Islet of Langerhans (tissue), 1 donor: ENCODE measurements around the gene TNIK.
A peak's percentile ranks its signal among the peaks of the same experiment; 100 is the strongest.

Source experiments
- FAIRE-seq: peaks from one replicate; lab custom pipeline; 2011; peaks lifted over from hg19 to GRCh38; lab: Jason Lieb, UNC

The TNIK gene

DNA sequence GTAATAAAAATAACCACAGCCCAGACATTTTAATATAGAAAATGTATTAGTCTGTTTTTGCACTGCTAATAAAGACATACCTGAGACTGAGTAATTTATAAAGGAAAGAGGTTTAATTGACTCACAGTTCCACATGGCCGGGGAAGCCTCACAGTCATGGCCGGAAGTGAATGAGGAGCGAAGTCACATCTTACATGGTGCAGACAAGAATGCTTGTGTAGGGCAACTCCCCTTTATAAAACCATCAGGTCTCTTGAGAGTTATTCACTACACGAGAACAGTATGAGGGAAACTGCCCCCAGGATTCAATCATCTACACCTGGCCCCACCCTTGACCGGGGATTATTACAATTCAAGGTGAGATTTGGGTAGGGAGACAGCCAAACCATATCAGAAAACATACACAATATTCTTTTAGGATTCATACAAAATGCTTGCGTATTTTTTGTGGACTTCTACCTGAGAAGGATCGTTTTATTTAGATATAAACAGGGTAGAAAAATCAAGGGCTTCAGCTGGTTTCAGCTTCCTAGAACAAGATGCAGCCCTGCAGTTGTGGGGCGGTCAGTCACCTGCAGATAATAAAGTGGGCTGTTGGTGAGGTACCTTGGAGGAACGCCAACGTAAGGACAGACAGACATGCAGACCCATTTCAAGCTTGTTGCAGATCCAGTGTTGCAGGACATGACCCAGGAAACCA, 101.9 kb downstream of the TNIK start:
- no peak for FAIRE-seq

DNA sequence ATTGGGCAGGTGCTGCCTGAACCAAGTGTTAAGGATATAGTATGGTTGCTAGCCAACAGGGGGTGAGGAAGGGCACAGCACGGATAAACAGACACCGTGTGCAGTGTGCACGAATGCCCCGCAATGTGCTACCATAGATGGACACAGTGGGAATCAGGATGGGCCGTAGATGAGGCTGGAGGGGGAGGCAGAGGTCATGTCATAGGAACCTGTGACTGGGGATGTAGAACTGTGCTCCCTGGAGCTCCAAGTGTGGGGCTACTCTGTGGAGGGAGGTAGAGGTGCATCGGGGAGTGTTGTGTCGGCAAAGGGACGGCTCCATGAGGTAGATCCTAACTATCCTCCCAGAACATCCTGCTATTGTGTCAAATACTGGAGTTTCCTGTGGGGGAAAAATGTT, 102.5 kb downstream of the TNIK start:
- FAIRE-seq = no peak

DNA sequence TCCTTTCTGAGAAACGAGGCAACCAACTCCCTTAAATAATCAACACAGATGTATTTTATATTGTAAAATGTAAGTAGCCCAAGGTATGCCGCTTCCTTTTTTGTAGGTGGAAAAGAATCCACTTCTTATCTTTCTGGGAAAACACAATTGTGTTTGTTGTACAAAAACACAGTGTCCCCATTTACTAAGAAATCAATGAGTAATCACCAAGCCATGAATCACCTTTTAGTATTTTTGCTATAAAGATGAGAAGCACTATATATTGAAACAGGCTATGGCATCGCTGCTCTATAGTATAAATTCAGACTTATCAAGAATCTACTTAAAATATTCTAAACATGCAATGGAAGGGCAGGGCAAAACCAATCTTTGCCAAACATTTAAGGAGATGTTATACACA, 104.0 kb downstream of the TNIK start:
- no peak for FAIRE-seq

DNA sequence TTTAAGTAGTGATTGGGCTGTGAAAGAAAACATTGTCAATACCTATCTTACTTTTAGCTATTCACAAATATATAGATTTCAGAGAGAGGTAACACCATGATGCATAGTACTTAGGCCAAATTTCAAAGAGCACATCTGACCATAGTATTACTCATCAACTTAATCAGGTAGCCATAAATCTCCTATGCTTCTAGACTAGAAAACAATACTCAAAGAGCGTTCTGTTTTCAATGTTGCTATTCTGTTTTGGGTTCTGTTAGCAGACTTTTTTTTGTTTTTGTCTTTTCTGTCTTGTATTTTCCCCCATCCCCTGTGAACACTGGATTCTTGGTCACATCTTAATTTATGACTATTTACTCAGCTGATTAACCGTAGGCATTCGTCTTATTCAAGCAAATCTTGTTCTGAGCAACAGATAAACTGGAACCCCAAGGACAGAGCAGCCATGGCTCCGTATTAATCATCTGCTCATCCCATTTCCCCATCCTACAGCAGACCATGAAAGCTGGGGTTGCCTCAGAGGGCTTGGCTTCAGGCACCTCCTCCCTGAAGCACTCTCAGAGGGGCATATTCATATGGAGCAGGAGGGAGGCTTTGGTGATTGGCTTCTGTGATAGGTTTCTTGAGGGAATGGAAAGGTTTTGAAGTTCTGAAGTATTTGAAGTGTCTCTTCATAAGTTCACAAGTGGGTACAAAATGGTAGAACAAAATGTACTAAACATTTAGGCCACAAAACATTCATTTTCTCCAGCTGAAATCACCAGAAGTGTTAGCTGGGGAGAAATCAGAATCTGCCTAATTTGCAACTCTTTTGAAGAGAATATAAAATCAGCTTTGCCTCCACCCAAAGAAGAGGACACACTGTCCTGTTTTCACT, 105.3 kb downstream of the TNIK start:
- no peak for FAIRE-seq

DNA sequence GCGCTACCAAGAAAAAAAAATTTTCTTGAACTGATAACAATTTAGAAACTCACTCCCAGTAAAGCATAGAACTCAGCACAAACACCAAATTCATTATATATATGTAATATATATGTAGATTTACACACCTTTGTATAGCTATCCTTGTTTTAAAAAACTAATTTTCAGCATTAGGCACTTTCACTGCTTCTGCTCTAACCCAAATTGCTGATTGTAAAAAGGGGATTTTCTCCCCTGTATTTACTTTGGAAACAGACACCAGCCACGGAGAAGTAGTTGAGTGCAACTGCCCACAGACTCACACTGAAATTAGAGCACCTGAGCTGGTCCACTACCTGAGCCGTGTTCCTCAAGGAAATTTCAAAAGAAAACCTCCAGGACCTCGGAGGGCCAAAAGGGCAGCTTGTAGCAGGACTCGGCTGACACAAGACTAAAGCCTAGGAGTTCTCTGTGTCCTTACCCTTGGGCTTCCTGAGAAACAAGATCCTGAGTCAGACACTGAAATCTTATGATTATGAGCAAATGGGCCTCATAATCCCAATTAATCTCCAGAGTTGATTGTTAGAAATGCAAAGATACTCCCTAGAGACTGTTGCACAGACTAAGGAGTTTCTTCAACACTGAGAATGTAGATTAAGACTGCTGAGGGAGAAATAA, 106.0 kb downstream of the TNIK start:
- FAIRE-seq = no peak

DNA sequence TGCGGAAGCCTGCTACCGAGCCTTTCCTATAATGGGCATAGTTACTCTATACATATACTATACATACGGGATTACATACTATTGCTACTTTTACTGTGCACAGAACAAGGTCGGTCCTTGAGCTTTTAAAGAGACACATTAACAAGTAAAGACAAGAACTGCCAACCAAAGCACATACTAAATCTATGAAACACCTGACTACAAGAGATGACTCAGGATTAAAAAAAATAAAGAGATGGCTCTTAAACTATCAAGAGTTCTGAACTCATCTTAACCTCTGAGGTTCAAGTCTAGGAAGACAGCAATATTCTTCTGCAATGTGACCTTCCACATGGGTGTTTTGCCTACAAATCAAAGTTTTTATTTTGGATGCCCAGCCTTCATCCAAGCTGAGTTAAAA, 106.8 kb downstream of the TNIK start:
- FAIRE-seq = peak; percentile 71

DNA sequence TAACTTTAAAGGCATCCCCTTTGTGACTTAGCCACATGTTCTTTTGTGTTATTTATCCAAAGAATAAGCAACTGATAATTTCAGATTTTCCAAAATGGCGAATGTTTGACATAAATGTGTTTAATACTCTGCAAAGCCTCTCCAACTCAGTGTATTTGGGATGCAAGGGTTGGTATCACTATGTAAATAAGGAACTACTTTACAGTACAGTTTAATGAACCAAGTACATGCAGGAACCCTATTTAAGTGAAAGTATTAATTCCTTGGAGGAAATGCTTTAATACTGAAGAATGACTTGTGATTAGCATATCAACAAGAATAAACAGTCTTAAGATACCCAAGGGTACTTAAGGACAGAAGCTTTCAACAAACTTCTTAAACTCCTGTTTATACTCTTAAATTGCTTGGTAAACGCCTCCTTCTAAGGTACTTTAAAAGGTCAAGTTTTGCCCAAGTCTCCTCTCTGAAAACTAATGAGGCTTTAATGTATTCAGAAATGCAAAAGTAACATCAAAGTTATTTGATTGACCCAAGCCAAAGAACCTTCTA, 107.7 kb downstream of the TNIK start:
- no peak for FAIRE-seq

DNA sequence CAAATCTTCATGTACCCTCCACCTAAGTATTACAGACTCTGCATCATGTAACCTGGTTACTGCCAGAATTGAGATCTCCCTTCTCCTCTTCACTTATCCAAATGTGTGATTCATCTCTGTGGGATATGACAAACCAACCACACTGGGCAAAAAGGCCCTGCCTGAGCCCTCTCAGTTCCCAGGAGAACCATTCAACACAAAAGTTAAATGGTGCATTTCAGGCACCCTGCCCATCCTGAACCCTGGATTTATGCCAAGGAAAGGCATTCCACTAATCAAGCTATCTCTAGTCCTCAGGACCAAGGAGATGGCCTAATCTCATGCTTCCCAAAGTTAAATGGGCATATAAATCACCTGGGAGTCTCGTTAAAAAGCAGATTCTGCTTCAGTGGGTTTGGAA, 108.5 kb downstream of the TNIK start:
- FAIRE-seq = no peak

DNA sequence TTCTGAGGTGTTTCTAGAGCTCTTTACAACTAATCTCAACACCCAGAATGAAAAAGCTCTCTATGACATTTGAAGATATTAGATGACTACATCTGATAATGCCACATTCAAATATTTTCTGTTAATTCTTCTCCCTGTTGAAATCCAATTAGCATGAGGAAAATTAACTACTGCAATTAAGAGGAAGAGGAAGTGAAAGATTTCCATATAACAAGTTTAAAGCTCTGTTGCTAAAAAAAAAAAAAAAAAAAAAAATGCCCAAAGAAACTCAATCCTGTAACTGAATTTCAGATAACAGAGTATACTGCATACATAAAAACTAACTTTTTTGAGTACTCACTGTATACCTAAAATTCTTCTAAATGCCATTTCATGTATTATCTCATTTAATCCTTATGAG, 109.8 kb downstream of the TNIK start:
- peak; percentile 24 for FAIRE-seq

DNA sequence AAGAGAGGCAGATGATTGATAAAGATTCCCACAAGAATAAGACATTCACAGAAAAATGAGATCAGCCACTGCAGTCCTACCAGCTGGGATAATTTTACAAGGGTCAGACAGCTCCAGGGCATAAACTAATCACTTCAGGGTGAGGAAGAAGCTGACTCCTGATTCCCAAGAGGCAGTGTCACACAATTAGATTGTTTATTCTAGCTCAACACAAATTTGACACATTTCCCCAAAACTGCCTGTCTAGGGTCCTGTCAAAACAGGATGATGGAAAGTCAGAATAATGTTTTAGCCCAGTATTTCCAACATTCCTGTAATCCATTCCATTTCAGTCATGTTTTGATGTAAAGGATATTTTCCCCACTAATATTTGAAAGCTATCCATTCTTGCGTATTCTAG, 110.8 kb downstream of the TNIK start:
- no peak for FAIRE-seq

DNA sequence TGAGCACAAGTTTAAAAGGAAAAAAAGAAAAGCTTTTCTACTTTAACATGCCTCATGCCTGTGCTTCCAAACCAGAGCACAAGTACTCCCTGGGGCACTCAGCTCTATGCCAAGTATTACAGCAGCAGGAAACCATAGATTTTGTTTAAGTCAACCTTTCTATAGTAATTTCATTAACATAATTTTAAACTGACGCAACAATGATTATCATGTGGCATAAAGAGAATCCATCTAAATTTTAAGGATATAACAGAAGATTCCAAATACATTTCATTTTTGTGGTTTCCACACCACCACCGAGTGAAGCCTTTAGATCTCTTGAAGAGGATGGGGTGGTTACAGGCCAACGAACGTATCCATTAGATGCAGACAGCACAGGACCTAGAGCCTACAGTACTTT, 112.1 kb downstream of the TNIK start:
- no peak for FAIRE-seq

DNA sequence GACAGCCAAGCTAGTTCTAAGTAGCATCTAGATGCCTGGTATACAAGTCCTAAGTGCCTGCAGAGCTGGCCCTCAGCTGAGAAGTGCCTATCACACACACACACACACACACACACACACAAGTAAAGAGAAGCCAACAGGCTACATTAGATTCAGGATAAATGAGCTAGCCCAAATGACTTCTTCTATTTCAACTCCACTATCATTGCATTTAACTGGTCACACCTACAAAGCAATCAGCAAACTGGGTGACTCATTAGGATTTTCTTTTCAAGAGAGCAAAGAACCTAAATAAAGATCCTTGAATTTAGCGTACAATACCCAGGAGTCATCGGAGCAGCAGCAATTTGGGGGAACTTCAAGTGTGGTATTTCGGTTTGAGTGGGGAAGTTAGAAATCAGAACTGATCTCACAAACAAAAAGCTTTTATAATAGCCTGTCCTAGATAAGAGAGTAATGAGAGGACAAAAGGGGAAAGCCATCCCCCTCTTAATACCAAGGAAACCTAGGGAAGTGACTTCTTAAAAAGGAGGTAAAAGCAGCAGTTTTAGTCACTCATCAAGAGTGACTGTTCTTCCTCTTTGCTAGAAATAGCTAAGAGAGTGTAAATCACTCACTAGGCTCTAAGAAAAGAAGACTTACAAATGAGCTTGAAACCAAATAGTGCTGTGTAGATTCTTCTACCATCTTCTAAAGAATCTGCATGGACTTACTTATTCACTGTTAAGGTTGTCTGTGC, 112.7 kb downstream of the TNIK start:
- FAIRE-seq = no peak

DNA sequence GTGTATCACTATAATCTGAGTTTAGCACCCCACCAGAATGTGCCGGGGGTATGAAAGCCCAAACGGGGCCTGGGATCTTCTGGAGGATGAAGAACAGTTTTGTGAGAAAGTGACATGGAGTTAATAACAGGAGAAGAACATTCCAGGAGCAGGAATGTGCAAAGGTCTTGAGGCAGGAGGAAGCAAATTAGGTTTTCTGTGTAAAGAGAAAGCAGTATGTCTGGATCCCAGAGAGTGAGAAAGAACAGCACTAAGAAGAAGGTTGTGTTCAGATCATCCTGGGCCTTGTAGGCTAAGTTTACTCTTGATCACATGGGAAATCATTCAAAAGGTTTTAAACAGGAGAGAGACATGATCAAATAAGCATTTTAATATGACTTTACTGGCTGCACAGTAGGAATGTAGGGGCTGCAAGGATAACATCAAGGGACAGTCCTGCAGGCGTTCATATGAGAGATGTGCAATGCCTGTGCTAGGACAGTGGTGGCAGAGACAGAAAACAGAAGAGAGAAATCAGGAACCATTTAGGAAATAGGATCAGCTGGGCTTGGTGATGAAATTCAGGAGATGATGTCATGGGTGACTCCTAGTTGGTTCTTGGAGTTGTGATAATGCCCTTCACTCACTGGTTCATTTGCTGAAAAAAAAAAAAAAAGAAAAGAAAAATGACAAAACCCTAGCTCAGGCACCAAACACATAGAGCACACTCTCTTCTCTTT, 113.5 kb downstream of the TNIK start:
- no peak for FAIRE-seq

DNA sequence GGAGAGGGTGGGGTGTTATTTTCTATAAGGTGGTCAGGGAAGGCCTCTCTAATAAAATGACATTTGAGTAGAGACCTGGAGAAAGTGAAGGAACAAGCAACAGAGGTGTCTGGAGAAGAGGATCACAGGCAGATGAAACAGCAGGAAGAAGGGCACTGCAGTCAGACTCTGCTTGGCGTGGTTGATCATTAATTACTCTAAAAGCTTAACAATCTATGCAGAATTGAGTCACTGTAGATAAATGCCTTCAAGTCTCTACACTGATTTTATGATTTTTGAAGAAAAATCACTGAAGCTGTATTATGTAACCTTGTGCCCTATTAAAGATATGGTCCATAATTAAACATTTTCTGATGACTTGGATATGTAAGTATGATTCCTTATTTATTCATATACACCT, 114.2 kb downstream of the TNIK start:
- FAIRE-seq = peak; percentile 69

DNA sequence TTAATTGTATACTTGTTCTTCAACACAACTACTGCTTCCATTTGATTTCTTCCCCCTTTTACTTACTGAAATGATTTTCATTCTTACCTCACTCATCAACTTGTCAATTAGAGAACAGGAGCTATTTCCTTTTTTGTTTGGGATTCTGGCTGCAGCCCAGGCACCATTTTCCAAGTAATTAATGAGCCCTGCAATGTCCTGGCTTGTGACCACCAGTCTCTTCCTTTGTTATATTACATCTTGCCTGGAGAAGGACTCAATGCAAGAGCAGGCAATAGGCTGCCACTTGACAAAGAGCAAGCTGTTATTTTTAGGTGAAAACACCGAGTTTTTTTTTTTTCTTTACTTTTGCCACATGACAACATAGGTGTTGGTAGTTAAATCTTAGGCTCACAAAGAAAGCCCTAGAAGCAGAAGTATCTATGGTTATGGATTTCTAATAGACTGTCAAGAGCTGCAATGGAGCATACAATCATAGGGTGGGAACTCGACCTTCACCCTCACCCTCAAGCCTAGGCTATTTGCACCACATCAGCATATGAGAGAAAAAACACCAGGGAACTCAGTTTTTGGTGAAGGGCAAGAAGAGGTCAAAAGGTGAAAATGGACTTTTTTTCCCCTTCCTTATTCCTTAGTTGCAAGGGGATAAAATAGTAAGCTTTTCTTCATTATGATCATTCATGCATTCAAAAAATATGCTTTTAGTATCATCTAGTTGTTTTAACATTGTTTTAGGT, 114.9 kb downstream of the TNIK start:
- FAIRE-seq = no peak

DNA sequence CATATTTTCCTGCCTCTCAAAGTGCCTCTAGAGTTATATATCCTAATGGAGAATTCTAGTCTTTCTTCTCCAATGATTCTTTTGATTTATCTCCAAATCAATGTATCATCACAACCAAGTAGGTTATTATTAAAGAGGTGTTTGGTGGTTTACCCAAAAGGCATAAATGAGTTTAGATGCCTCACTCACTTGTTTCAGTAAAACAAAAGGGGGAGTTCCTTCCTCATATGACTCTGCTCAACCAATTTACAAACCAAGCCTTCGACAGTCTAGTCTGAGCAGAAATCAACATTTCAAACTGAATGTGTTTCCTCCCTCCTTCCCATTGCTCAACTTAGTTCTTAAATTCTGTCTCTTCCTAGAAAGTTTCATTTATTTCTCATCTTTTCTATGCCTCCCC, 116.5 kb downstream of the TNIK start:
- FAIRE-seq = no peak

DNA sequence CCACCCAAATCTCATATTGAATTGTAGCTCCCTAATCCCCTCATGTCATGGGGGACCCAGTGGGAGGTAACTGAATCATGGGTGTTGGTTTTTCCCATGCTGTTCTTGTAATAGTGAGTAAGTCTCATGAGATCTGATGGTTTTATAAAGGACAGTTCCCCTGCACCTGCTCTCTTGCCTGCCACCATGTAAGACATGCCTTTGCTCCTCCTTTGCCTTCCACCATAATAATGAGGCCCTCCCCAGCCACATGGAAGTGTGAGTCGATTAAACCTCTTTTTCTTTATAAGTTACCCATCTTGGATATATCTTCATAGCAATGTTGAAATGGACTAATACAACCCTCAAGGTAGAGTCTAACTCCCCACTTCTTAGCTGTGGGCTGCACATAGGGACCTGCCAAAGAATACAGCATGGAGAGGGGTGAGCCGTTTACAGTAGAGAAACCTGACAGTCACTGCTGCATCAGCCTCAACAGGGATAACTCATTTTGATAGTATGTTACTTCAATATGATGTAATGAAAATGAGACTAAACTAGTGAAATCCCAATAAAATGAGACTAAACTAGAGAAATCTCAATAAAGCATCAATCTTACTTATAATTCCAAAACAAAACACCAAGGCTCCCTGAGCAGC, 117.3 kb downstream of the TNIK start:
- FAIRE-seq = no peak

DNA sequence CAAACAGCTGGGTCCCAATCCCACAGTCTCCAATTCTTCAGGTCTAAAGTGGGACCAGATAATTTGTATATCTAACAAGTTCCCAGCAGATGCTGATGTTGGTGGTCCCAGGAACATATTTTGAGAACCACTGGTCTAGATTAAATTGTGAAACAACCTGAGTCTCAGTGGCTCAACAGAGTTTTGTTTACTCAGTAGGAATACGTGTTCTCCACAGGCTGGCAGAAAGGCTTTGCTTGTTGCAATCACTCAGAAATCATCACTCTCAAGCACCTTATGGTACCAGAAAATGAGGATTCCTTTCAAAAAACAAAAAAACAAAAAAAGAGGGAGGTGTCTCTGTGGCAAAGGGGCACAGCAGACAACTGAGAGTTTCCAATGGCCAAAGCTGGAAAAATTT, 118.0 kb downstream of the TNIK start:
- FAIRE-seq = no peak

DNA sequence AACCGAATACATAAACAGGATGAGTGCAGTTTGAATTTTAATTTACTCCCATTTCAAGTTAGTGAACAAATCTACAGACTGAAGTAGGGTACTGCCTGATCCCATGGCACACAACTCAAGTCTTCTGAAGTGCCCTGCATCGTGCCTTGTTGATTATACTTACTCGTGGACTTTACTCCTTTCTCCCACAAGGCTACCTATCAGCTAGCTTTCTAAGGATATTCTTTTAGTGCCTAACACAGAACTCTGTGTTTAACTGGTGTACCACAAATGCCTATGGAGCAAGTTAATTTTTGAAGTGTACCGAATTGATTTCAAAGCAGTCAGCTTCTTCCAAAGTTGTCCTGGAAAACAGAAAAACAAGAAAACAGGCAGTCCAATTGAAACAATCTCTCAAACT, 119.8 kb downstream of the TNIK start:
- FAIRE-seq = no peak

DNA sequence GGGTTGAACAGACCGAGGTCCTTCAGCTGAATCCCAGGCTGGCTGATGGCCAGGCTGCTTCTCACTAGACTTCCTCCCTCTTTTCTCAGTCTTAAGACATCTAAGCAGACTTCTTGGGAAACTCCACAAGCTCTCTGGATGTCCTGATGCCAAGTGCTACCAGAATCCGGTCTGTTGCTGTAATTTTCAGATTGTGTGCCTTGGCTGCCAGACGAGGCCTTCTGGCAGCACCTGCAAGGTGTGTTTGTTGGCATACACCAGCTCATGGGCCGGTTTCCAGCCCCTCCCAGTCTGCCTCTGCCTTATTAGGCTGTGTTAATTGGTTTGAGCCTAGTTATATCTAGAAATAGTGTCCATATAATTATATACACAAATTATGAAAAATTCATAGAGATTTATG, 120.6 kb downstream of the TNIK start:
- FAIRE-seq = no peak
